Measurements from ENCODE around the gene RPS8.
"Not testable (repeated sequence)": the region's sequence is repeated elsewhere in the genome, so short reads cannot be mapped to it uniquely, and the experiment has no call there.

The RPS8 gene

GRCh38 chr1:44775078-44775929 lies at the start of gene RPS8:
TSS of gene RPS8 (plus strand) at chr1:44775540. CDS start at chr1:44775597, 57 bp downstream.
- FAIRE-seq = peak; percentile 89
- DNase-seq (ENCODE audit: insufficient read length, low spot score) = peak; percentile 77

- DNase-seq (ENCODE audit: insufficient read length, low spot score) = no peak
- FAIRE-seq = peak; percentile 91
These were observed 44.4 kb upstream of the RPS8 start, which contains the start of gene RNU5D-1 for GRCh38 chr1:44730741-44731512. TSS of gene RNU5D-1 (minus strand) at chr1:44731170.

- DNase-seq (ENCODE audit: insufficient read length, low spot score) (no peak), FAIRE-seq (no peak)
These were observed 42.0 kb upstream of the RPS8 start for GRCh38 chr1:44733365-44733764.

DNA sequence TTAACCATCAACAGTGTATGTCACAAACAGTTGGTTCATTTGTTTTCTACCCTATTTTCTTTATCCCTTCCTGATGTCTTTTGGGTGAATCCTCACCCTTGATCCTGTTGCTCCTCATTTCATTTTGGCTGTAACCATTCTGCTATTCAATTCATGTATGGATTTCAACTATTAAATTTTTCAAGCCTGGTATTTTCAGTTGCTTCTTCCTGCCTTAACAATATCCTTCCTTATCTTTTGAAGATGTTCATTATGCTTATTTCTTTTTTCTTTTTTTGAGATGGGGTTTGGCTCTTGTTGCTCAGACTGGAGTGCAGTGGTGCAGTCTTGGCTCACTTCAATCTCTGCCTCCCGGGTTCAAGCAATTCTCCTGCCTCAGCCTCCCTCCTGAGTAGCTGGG lies 41.6 kb upstream of the RPS8 start:
- DNase-seq (ENCODE audit: insufficient read length, low spot score) (no peak), FAIRE-seq (no peak)

GRCh38 chr1:44735992-44736391 lies 39.3 kb upstream of the RPS8 start:
- FAIRE-seq = no peak
- DNase-seq (ENCODE audit: insufficient read length, low spot score) = no peak

DNA sequence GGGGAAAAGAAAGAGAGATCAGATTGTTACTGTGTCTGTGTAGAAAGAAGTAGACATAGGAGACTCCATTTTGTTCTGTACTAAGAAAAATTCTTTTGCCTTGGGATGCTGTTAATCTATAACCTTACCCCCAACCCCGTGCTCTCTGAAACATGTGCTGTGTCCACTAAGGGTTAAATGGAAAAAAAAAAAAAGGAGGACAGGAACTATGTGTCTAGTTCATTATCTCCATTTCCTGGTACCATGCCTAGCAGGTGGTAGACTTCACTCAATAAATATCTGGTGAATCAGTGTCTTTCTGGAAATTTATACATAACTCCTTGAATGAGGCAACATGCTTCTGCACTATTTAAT lies 36.4 kb upstream of the RPS8 start:
- not testable (repeated sequence) for FAIRE-seq; DNase-seq (ENCODE audit: insufficient read length, low spot score)

DNA sequence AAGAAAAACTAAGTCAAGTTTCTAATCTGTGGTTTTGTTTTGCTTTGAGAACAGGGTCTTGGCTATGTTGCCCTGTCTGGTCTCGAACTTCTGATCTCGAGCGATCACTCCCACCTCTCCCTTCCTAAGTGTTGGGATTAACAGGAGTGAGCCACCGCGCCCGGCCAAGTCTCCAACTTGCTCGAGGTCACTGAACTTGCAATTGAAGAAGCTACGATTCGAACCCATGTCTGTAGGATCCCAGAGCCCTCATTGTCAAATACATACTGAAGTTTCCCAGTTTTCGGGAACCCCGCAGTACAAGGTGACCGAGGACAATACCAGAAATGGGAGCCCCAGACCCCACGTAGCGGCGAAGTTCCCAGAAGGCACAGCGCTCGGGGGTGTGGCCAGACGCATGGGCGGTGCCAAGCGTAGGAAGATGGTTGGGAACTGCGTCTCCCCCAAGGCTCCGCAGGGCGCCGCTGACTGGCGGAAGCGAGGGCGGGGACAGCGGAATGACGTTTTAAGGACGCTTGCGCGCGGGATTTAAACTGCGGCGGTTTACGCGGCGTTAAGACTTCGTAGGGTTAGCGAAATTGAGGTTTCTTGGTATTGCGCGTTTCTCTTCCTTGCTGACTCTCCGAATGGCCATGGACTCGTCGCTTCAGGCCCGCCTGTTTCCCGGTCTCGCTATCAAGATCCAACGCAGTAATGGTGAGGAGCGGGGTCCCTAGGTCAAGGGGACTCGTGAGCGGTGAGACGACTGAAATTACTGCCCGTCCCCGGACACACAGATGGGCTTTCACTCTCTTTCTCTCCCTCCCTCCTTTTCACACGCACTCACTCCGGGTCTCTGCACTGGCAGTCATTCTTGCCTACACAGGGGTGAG lies 35.8 kb upstream of the RPS8 start, which contains the start of gene KIF2C:
Gene KIF2C (plus strand): TSS at position 531 of the 872 bp plus-strand sequence. CDS start 96 bp downstream, at position 627.
- DNase-seq (ENCODE audit: insufficient read length, low spot score) (peak; percentile 99), FAIRE-seq (peak; percentile 96)

DNA sequence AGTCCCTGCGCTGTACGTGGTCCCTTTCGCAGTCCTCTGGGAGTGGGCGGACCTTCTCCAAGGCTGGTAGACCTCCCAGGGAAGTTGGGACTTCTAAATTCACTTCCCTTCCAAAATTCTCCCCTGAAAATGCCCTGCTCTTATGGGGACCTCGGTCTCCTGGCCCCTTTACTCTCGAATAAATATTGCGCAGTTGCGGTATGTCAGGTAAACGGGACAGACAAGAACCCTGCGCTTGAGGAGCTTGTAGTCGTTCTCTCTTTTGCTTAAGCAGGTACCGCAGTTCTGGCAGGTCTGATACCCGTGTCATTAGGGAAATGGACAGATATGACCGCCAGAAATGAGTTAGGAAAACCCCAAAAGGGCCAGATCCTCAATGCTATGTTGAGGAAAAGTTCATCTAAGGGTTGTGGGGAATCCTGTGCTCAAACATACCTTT lies 35.1 kb upstream of the RPS8 start:
- DNase-seq (ENCODE audit: insufficient read length, low spot score) (no peak), FAIRE-seq (no peak)

GRCh38 chr1:44743211-44743610 lies 32.1 kb upstream of the RPS8 start:
- DNase-seq (ENCODE audit: insufficient read length, low spot score) (no peak), FAIRE-seq (no peak)

GRCh38 chr1:44747878-44748277 lies 27.5 kb upstream of the RPS8 start:
- FAIRE-seq (no peak), DNase-seq (ENCODE audit: insufficient read length, low spot score) (no peak)

GRCh38 chr1:44757420-44757819 lies 17.9 kb upstream of the RPS8 start:
- FAIRE-seq = peak; percentile 92
- DNase-seq (ENCODE audit: insufficient read length, low spot score) = peak; percentile 22

DNA sequence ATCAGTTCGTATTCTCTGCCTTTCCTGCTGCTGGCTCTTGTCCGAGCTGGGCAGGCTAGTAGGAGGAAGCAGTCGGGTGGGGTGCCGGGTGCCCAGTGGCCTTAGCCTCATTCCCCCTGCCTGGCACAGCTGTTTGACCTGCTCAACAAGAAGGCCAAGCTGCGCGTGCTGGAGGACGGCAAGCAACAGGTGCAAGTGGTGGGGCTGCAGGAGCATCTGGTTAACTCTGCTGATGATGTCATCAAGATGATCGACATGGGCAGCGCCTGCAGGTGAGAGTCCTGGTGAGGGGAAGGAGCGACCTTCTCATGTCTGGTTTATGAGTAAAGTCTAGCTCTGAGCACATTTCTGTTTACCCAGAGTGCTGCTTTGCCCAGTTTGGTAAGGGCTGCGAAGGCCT lies 16.3 kb upstream of the RPS8 start:
- no peak for FAIRE-seq
- no peak for DNase-seq (ENCODE audit: insufficient read length, low spot score)

DNA sequence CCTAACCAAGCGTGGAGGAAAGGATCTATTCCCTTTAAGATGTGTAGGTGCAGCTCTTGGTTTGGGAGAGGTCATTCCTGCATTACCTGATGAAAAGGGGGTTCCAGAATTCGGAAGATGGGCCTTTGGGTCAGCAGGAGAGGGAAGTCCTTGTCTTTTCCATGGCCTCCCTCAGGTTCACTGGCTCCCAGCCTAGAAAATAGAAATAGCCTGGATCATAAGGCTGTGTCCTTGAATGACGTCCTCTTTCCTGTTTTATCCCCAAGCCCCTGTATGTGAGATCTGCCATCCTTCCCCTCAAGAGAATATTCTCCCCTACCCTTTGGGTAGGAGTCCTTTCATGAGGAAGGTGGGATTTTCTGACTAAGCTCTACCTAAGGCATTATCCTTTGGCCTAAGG lies 14.5 kb upstream of the RPS8 start:
- no peak for DNase-seq (ENCODE audit: insufficient read length, low spot score)

GRCh38 chr1:44766421-44766820 lies 8.9 kb upstream of the RPS8 start:
- FAIRE-seq; DNase-seq (ENCODE audit: insufficient read length, low spot score): not testable (repeated sequence)

More for the DNA sequence above, 14.5 kb upstream of the RPS8 start:
- no peak for FAIRE-seq

GRCh38 chr1:44775930-44776729 lies 790 bp downstream of the RPS8 start:
- DNase-seq (ENCODE audit: insufficient read length, low spot score) = peak; percentile 16
- FAIRE-seq = peak; percentile 14

DNA sequence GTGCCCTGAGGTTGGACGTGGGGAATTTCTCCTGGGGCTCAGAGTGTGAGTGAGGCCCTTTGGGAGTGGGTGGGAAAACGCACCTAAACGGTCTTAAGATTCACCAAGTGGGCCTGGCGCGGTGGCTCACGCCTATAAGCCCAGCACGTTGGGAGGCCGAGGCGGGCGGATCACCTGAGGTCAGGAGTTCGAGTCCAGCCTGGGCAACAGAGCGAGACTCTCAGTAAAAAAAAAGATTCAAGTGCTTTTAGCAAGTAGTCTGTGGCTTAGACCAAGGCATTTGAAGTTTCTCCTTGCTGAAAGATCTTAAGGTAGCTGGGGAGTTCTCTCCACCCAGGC lies 1.4 kb downstream of the RPS8 start:
- FAIRE-seq (no peak), DNase-seq (ENCODE audit: insufficient read length, low spot score) (no peak)

GRCh38 chr1:44777547-44777946 lies 2.2 kb downstream of the RPS8 start:
- DNase-seq (ENCODE audit: insufficient read length, low spot score) (no peak), FAIRE-seq (no peak)

DNA sequence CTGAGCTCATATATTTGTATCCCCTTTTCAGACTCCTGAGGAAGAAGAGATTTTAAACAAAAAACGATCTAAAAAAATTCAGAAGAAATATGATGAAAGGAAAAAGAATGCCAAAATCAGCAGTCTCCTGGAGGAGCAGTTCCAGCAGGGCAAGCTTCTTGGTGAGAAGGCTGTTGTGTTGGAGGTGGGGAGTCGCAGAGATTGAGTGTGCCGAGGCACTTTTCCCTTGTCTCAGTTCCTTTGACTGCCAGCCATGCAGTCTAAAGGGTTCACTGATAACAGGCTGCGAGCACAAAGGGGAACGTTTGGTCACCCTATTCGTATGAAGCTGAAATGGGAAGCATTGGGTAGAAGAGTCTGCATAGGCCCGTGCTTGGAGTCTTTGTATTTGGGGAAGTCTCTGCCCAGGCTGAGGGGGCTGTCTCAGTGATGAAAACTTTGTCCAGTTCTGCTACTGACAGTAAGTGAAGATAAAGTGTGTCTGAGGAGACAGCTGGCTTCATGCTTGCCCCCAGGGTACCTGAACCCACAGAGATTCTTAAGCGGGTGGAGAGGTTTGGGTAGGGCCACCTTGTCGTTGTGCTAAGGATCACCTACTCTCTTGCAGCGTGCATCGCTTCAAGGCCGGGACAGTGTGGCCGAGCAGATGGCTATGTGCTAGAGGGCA lies 2.8 kb downstream of the RPS8 start:
- FAIRE-seq (no peak), DNase-seq (ENCODE audit: insufficient read length, low spot score) (no peak)

Data from GM19239 (cell line).